ENCODE data around the gene DOK4. TPM values are rescaled to one million over a fixed set of nuclear protein-coding genes. Genes with fewer than 3 reads are reported as not detected.
A peak's percentile ranks its signal among the peaks of the same experiment; 100 is the strongest.

DOK4 gene
- total and polyA plus RNA-seq, 2 experiments from 2014 or later = 1,563 to 2,409 TPM

GRCh38 chr16:57476546-57477410, 9.5 kb downstream of the DOK4 start:
- peak in 1 of 2 donors; percentile 32 for DNase-seq (ENCODE audit: low read depth in 1 of 2, low spot score in 1 of 2)
- Histone ChIP-seq H3K9me3 (ENCODE audit: low read depth) (no peaks in the 10 kb centered on the region), H3K27ac (peak overlapping the region; percentile 95), H3K36me3 (peaks cover 75% of the 10 kb centered on the region), H3K4me1 (ENCODE audit: low read depth) (peaks cover 79% of the 10 kb centered on the region), H3K27me3 (no peaks in the 10 kb centered on the region), H3K4me3 (peak overlapping the region; percentile 100)
- TF ChIP-seq CTCF (IDR thresholded peaks at IDR 0.05; ENCODE audit: low read depth, low read length) = no peak

- Histone ChIP-seq H3K9me3 (ENCODE audit: low read depth) (no peaks in the 10 kb centered on the region), H3K4me1 (ENCODE audit: low read depth) (peaks cover 69% of the 10 kb centered on the region), H3K27ac (peak overlapping the region; percentile 95), H3K36me3 (peaks cover 72% of the 10 kb centered on the region), H3K4me3 (peak overlapping the region; percentile 100), H3K27me3 (no peaks in the 10 kb centered on the region)
- TF ChIP-seq CTCF (IDR thresholded peaks at IDR 0.05; ENCODE audit: low read depth, low read length) = peak; percentile 77
- DNase-seq (ENCODE audit: low read depth in 1 of 2, low spot score in 1 of 2) = peak; percentile 64 to 77
Measured at GRCh38 chr16:57475711-57476339, 10.5 kb downstream of the DOK4 start.

- H3K4me3 ChIP-seq = no peak overlapping the region
- peaks cover 61% of the 10 kb centered on the region for H3K4me1 ChIP-seq (ENCODE audit: low read depth)
- peaks cover 80% of the 10 kb centered on the region for H3K36me3 ChIP-seq
- DNase-seq (ENCODE audit: low read depth in 1 of 2, low spot score in 1 of 2) = no peak
- H3K27ac ChIP-seq = peak overlapping the region; percentile 95
- TF ChIP-seq CTCF (IDR thresholded peaks at IDR 0.05; ENCODE audit: low read depth, low read length) = no peak
- H3K27me3 ChIP-seq = no peaks in the 10 kb centered on the region
- H3K9me3 ChIP-seq (ENCODE audit: low read depth) = no peaks in the 10 kb centered on the region
Measured at GRCh38 chr16:57474671-57475661, 11.3 kb downstream of the DOK4 start.

GRCh38 chr16:57473906-57474305, 12.4 kb downstream of the DOK4 start:
- Histone ChIP-seq H3K36me3 (peaks cover 82% of the 10 kb centered on the region), H3K4me1 (ENCODE audit: low read depth) (peaks cover 50% of the 10 kb centered on the region), H3K4me3 (no peak overlapping the region), H3K27ac (peak overlapping the region; percentile 95), H3K9me3 (ENCODE audit: low read depth) (no peaks in the 10 kb centered on the region), H3K27me3 (no peaks in the 10 kb centered on the region)
- TF ChIP-seq CTCF (IDR thresholded peaks at IDR 0.05; ENCODE audit: low read depth, low read length) = no peak
- DNase-seq (ENCODE audit: low read depth in 1 of 2, low spot score in 1 of 2) = no peak
